ENCODE results near the gene TIPIN.

Gene TIPIN

GRCh38 chr15:66302489-66303278 lies 53.8 kb downstream of the TIPIN start:
- no peak for DNase-seq (ENCODE audit: low read depth)

DNA sequence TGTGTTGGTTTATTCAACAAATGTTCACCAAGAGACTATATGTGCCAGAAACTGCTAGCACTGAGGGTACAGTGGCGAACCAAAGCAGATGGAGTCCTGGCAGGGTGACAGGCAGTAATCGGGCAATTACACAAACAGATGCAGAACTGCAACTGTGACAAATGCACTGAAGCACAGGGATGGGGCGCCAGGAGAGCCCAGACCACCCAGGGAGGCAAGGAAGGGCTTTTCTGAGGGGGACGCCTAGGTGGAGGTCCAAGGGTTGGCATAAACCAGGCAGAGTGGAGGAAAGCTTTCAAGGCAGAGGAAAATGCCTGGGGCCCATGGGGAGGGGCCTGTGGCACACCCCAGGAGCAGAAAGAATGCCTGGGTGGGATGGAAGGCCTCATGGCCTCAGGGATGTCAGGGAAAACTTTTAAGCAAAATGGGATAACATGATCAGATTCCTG lies 57.7 kb downstream of the TIPIN start:
- no peak for DNase-seq (ENCODE audit: low read depth)

DNA sequence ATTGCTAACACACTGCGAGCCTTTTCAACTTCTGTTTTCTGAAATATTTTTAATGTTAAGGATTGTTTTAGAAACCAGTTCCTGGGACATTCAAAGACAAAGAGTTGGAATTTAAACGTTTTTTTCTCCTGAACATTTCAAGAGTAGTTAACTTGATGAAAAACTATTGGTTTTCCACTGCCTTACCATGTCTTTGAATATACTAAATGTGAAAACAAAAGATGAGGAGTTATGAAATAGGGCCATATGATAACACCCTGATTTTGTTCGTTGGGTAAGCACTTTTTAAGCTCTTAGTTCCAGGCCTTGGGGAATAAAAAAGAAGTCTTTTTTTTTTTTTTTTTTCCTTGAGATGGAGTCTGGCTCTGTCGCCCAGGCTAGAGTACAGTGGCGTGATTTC lies 60.3 kb downstream of the TIPIN start:
- no peak for DNase-seq (ENCODE audit: low read depth)

DNA sequence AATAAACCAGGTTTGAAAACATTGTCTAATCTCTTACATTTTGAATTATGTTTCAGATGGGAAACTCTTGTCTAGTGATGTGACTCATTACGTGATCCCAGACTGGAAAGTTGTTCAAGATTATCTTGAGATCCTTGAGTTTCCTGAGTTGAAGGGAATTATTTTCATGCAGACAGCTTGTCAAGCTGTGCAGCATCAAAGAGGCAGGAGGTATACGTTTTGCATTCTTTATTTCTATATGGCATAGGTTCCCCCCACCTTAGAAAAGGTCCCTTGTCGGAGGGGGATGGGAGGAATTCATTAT lies 61.6 kb downstream of the TIPIN start:
- DNase-seq (ENCODE audit: low read depth) = no peak

- no peak for DNase-seq (ENCODE audit: low read depth)
Measured at GRCh38 chr15:66294157-66294931, 62.1 kb downstream of the TIPIN start.

- peak; percentile 48 for DNase-seq (ENCODE audit: low read depth)
Measured at GRCh38 chr15:66293419-66294156, 62.9 kb downstream of the TIPIN start, which contains the start of gene DIS3L. Gene DIS3L (plus strand): TSS chr15:66293568. CDS start chr15:66293597, 29 bp downstream.

GRCh38 chr15:66292571-66293418 lies 63.7 kb downstream of the TIPIN start:
- no peak for DNase-seq (ENCODE audit: low read depth)

DNA sequence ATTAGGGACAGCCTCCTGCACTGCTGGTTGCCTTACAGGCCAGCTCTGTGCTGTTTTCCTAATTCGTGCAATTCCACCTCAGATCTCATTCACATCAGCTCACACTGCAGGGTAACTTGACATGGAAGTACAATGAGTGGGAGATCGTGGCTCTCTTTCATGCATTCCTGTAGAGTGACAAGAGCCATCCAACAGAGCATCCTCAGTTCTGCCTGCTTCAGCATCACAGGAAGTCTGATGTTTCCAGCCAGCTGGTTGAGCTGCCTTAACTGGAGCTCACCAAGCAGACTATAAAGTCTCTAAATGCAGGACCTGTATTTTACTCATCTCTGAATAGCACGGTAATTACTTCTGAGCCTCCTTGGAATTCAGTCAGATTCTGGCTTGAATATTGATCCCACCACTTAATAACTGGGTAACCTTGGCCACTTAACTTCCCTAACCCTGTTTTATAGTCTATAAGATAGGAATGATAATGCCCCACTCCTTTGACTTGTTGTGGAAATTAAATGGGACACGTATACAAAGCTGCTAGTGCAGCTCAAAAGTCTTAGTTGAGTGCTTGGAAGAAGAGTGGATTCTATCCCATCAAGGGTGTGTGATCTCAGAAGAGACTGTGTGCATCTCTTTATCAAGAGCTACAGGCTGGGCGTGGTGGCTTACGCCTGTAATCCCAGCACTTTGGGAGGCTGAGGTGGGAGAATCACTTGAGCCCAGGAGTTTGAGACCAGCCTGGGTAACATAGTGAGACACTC lies 64.5 kb downstream of the TIPIN start:
- no peak for DNase-seq (ENCODE audit: low read depth)

DNA sequence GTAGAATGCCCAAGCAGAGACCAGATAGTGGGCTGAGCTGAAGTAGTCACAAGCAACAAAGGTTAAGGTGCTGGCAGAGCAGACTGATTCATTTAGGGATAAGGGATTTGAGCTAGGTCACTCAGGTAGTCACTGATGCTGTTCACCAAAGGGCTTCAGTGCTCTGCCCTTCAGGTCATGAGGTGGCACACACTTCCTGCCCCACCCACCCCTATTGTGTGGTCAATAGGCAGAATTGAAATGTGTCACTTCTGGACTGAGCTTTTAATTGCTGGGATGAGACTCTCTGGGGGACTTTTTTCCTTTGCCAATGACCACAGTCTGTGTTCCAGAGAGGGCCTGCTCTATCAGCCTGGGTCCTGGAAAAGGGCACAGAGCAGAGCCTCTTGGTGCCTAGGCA lies 66.0 kb downstream of the TIPIN start:
- DNase-seq (ENCODE audit: low read depth) = no peak

DNA sequence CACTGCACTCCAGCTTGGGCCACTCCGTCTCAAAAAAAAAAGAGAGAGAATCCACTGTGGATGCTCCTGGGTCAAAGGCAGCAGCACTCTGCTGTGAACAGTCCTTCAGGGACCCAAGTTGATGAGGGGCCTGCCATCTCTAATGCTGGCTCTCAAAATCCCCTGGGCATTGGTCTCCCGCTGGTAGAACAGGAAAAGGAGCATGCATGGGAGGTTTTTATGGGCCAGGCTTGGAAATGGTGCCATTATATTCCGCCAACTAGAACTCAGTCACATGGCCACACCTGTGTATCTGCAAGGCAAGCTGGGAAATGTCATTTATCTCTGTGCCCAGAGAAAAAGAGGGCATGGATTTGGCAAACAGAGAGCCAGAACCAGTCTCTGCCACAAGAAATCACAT lies 66.5 kb downstream of the TIPIN start:
- no peak for DNase-seq (ENCODE audit: low read depth)

DNA sequence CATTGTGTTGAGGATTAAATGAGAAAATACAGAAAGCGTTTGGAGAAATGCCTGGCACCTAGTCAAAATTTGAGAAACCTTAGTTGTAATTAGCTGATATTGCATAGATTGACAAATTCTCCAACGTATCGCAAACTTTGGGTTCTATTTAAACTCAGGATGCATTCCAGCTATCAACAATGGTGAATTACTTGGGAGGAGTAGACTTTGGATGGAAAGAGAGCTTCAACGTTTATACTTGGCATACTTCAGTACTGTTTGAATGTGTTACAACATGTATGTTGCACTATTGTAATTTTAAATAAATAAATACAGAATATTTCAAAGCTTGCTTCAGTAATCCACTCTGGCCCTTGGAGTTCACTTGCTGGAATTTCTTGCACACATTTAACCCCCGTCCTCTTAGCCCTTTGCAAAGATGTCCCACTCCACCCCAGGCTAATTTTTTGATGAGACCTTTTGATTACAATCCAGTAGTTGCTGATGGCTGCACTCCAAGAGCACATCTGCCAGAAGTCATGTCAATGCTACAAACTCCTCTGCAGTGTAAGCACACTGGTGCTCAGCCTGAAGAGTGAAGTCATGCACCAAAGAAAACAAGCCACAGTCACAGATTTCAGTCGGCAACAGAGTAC lies 67.8 kb downstream of the TIPIN start:
- DNase-seq (ENCODE audit: low read depth) = no peak

GRCh38 chr15:66288093-66288492 lies 68.4 kb downstream of the TIPIN start:
- DNase-seq (ENCODE audit: low read depth) = no peak

GRCh38 chr15:66287461-66288057 lies 68.9 kb downstream of the TIPIN start:
- DNase-seq (ENCODE audit: low read depth) = no peak
